GM12892 (cell line): ENCODE results near the gene GOLPH3L.
"Not testable (repeated sequence)": the region's sequence is repeated elsewhere in the genome, so short reads cannot be mapped to it uniquely, and the experiment has no call there.

Source experiments
- DNase-seq: peaks from one replicate; pipeline ENCODE4 v3.0.0; 2011; ENCODE audit not compliant: insufficient read length
- FAIRE-seq: peaks from 2 replicates; lab custom pipeline; 2011; peaks lifted over from hg19 to GRCh38; lab: Jason Lieb, UNC
- POLR2A ChIP-seq: IDR thresholded peaks from 2 replicates; pipeline ENCODE4 v1.6.1; 2011; ENCODE audit warnings: low read depth, low read length, control low read depth
- POLR2AphosphoS5 ChIP-seq: IDR thresholded peaks from 2 replicates; pipeline ENCODE4 v1.6.1; 2011; ENCODE audit warnings: low read depth, low read length, control low read depth
- TAF1 ChIP-seq: IDR thresholded peaks from 2 replicates; pipeline ENCODE4 v1.6.1; 2011; ENCODE audit warnings: low read depth, mild to moderate bottlenecking, control low read depth, low read length, borderline replicate concordance

The GOLPH3L gene

GRCh38 chr1:150606463-150607142 lies 90.4 kb downstream of the GOLPH3L start:
- DNase-seq, result no peak
- no peak for FAIRE-seq
- TF ChIP-seq POLR2AphosphoS5 (no peak), POLR2A (no peak), TAF1 (no peak)

- DNase-seq, FAIRE-seq: not testable (repeated sequence)
Measured at GRCh38 chr1:150605451-150605731, 91.6 kb downstream of the GOLPH3L start.

GRCh38 chr1:150604226-150604588 lies 92.7 kb downstream of the GOLPH3L start:
- DNase-seq (no peak), FAIRE-seq (no peak)
- TF ChIP-seq POLR2AphosphoS5, result no peak

GRCh38 chr1:150603711-150604110 lies 93.2 kb downstream of the GOLPH3L start:
- no peak for TF ChIP-seq POLR2A
- TF ChIP-seq POLR2AphosphoS5, result no peak
- no peak for TF ChIP-seq TAF1
- no peak for DNase-seq
- no peak for FAIRE-seq

GRCh38 chr1:150602372-150602771 lies 94.6 kb downstream of the GOLPH3L start:
- not testable (repeated sequence) for DNase-seq, FAIRE-seq

- no peak for TF ChIP-seq POLR2A
- no peak for TF ChIP-seq TAF1
- no peak for TF ChIP-seq POLR2AphosphoS5
- DNase-seq (no peak), FAIRE-seq (no peak)
Measured at GRCh38 chr1:150601540-150601939, 95.4 kb downstream of the GOLPH3L start.

- not testable (repeated sequence) for FAIRE-seq, DNase-seq
Measured at GRCh38 chr1:150598346-150598745, 98.6 kb downstream of the GOLPH3L start.

- DNase-seq (no peak), FAIRE-seq (no peak)
- TF ChIP-seq POLR2AphosphoS5 (no peak), TAF1 (no peak), POLR2A (no peak)
Measured at GRCh38 chr1:150596976-150597375, 100.0 kb downstream of the GOLPH3L start.
